GM21619 (cell line): ENCODE results near the gene GKAP1.
"Not testable (repeated sequence)": the region's sequence is repeated elsewhere in the genome, so short reads cannot be mapped to it uniquely, and the experiment has no call there.

ENCODE experiments used
- ATAC-seq: cut with Tn5 transposase; IDR thresholded peaks from one replicate; pipeline ENCODE4 v1.9.1; 2021; ENCODE audit not compliant: unreplicated experiment

Gene GKAP1

GRCh38 chr9:83733739-83734138 lies 83.8 kb downstream of the GKAP1 start:
- no peak for ATAC-seq

- ATAC-seq, result not testable (repeated sequence)
These were observed 88.8 kb downstream of the GKAP1 start for GRCh38 chr9:83728591-83729368.

GRCh38 chr9:83724436-83724835 lies 93.1 kb downstream of the GKAP1 start:
- no peak for ATAC-seq

GRCh38 chr9:83722726-83723495 lies 94.7 kb downstream of the GKAP1 start:
- no peak for ATAC-seq

GRCh38 chr9:83721509-83721908 lies 96.1 kb downstream of the GKAP1 start:
- ATAC-seq, result no peak

- ATAC-seq, result no peak
These were observed 101.8 kb downstream of the GKAP1 start for GRCh38 chr9:83715794-83716193.

- ATAC-seq, result no peak
These were observed 102.3 kb downstream of the GKAP1 start for GRCh38 chr9:83715221-83715620.

GRCh38 chr9:83714329-83714728 lies 103.2 kb downstream of the GKAP1 start:
- ATAC-seq, result no peak

- peak; percentile 56 for ATAC-seq
These were observed 108.9 kb downstream of the GKAP1 start for GRCh38 chr9:83708515-83709158.

GRCh38 chr9:83707768-83708514 lies 109.6 kb downstream of the GKAP1 start, which contains the start of gene UBQLN1:
Gene UBQLN1, minus strand, starts transcription at chr9:83707958. Its CDS starts 279 bp downstream, at chr9:83707679.
- peak; percentile 68 for ATAC-seq

GRCh38 chr9:83707518-83707767 lies 110.1 kb downstream of the GKAP1 start:
- peak; percentile 45 for ATAC-seq

GRCh38 chr9:83706676-83707517 lies 110.7 kb downstream of the GKAP1 start:
- ATAC-seq, result peak; percentile 20

- not testable (repeated sequence) for ATAC-seq
These were observed 112.3 kb downstream of the GKAP1 start for GRCh38 chr9:83705219-83705651.

- no peak for ATAC-seq
These were observed 115.8 kb downstream of the GKAP1 start for GRCh38 chr9:83701769-83702168.

GRCh38 chr9:83701286-83701685 lies 116.3 kb downstream of the GKAP1 start:
- ATAC-seq, result no peak

- peak; percentile 34 for ATAC-seq
These were observed 118.0 kb downstream of the GKAP1 start for GRCh38 chr9:83699615-83700014.

GRCh38 chr9:83698976-83699585 lies 118.5 kb downstream of the GKAP1 start:
- ATAC-seq, result peak; percentile 39

- ATAC-seq, result no peak
These were observed 126.1 kb downstream of the GKAP1 start for GRCh38 chr9:83691492-83691891.
